ENCODE results near the gene KARS1. TPM values are rescaled to one million over a fixed set of nuclear protein-coding genes. Genes with fewer than 3 reads are reported as not detected.
"Not testable (repeated sequence)": the region's sequence is repeated elsewhere in the genome, so short reads cannot be mapped to it uniquely, and the experiment has no call there.

Gene KARS1
- total and polyA plus RNA-seq, 2 donors (not counting 1 experiment from before 2014, with no cell fraction given) = 126 to 148 TPM

DNA sequence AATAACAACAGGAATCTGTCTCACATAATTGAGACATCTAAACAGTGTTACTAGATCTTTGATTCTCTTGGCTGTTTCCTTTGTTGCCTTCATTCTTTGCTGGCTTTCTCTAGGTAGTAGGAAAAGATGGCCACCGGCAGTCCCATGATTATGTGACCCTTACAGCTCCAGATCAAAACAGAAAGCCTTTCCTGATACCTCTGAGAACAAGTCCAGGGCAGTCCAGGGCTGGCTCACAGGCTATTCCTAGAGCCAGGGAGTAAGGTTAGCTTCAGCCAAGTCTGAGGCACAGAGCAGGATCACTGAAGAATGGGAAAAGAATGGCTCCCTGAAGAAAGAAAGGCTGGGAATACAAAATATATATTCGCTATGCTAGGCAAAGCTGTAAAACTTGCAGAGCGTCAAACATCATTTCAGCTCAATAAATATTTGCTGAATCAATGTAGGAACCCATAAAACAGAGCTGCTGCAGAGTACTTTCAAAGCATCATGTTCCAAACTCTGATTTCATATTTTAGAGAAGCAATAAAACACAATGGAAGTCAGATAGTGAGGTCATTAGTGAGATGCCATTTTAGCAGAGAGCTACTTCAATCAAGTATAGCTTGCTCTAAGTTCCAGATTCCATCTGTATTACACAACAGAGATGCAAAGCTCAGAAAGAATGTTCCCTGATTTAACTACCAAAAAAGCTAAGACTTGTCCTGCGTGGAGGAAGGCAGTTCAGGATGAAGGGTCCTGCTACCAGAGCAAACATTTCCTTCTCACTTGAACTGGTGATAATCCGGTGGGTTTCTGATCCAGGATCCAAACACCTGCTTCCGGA lies 47.8 kb downstream of the KARS1 start:
- H3K79me2 ChIP-seq (ENCODE audit: control insufficient read depth, insufficient read depth, low read length) = no peaks in the 10 kb centered on the region
- DNase-seq (ENCODE audit: low read depth in 2 of 2) = peak in 1 of 2 donors; percentile 39
- no peak overlapping the region for H2AFZ ChIP-seq (ENCODE audit: low read length)
- peaks cover 3% of the 10 kb centered on the region for H3K36me3 ChIP-seq (ENCODE audit: control insufficient read depth, insufficient read depth, low read length)
- H3K27ac ChIP-seq (ENCODE audit: insufficient read depth, low read length) = no peak overlapping the region
- H3K4me3 ChIP-seq (replicated peaks in 1 of 4; ENCODE audit: control extremely low read depth in 1 of 4, insufficient read depth in 1 of 4, low read depth in 3 of 4, low read length in 4 of 4) = no peak overlapping the region
- TF ChIP-seq, protein P1, sequence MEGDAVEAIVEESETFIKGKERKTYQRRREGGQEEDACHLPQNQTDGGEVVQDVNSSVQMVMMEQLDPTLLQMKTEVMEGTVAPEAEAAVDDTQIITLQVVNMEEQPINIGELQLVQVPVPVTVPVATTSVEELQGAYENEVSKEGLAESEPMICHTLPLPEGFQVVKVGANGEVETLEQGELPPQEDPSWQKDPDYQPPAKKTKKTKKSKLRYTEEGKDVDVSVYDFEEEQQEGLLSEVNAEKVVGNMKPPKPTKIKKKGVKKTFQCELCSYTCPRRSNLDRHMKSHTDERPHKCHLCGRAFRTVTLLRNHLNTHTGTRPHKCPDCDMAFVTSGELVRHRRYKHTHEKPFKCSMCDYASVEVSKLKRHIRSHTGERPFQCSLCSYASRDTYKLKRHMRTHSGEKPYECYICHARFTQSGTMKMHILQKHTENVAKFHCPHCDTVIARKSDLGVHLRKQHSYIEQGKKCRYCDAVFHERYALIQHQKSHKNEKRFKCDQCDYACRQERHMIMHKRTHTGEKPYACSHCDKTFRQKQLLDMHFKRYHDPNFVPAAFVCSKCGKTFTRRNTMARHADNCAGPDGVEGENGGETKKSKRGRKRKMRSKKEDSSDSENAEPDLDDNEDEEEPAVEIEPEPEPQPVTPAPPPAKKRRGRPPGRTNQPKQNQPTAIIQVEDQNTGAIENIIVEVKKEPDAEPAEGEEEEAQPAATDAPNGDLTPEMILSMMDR (conservative IDR thresholded peaks at IDR 0.05 in 1 of 2, IDR thresholded peaks at IDR 0.05 in 1 of 2; ENCODE audit: low read depth in 1 of 2, low read length in 2 of 2) = no peak
- no peak for TF ChIP-seq EZH2 (IDR thresholded peaks at IDR 0.05; ENCODE audit: low read length, missing control alignments)
- H3K9me3 ChIP-seq (ENCODE audit: control insufficient read depth, insufficient read depth, low read depth, low read length) = no peaks in the 10 kb centered on the region
- H3K4me1 ChIP-seq (ENCODE audit: control insufficient read depth, extremely low read depth, insufficient read depth, low read length) = no peaks in the 10 kb centered on the region
- H4K20me1 ChIP-seq (ENCODE audit: control insufficient read depth, extremely low read depth, insufficient read depth, low read length) = no peaks in the 10 kb centered on the region
- H3K27me3 ChIP-seq (ENCODE audit: control insufficient read depth, insufficient read depth, low read length) = no peaks in the 10 kb centered on the region
- H3K4me2 ChIP-seq (ENCODE audit: extremely low read depth, insufficient read depth, low read length) = no peak overlapping the region
- no peak overlapping the region for H3K9ac ChIP-seq (ENCODE audit: insufficient read depth, low read length)

- H2AFZ ChIP-seq (ENCODE audit: low read length) = no peak overlapping the region
- peaks cover 5% of the 10 kb centered on the region for H3K4me1 ChIP-seq (ENCODE audit: control insufficient read depth, extremely low read depth, insufficient read depth, low read length)
- no peak overlapping the region for H3K9ac ChIP-seq (ENCODE audit: insufficient read depth, low read length)
- no peak for TF ChIP-seq EZH2 (IDR thresholded peaks at IDR 0.05; ENCODE audit: low read length, missing control alignments)
- TF ChIP-seq, protein P1 (conservative IDR thresholded peaks at IDR 0.05 in 1 of 2, IDR thresholded peaks at IDR 0.05 in 1 of 2; ENCODE audit: low read depth in 1 of 2, low read length in 2 of 2) = no peak
- H3K79me2 ChIP-seq (ENCODE audit: control insufficient read depth, insufficient read depth, low read length) = no peaks in the 10 kb centered on the region
- H3K4me2 ChIP-seq (ENCODE audit: extremely low read depth, insufficient read depth, low read length) = peak overlapping the region; percentile 46
- DNase-seq (ENCODE audit: low read depth in 2 of 2) = peak; percentile 9 to 91
- H3K9me3 ChIP-seq (ENCODE audit: control insufficient read depth, insufficient read depth, low read depth, low read length) = no peaks in the 10 kb centered on the region
- H3K27ac ChIP-seq (ENCODE audit: insufficient read depth, low read length) = no peak overlapping the region
- no peaks in the 10 kb centered on the region for H3K36me3 ChIP-seq (ENCODE audit: control insufficient read depth, insufficient read depth, low read length)
- no peak overlapping the region for H3K4me3 ChIP-seq (replicated peaks in 1 of 4; ENCODE audit: control extremely low read depth in 1 of 4, insufficient read depth in 1 of 4, low read depth in 3 of 4, low read length in 4 of 4)
- no peaks in the 10 kb centered on the region for H4K20me1 ChIP-seq (ENCODE audit: control insufficient read depth, extremely low read depth, insufficient read depth, low read length)
- H3K27me3 ChIP-seq (ENCODE audit: control insufficient read depth, insufficient read depth, low read length) = no peaks in the 10 kb centered on the region
These were observed 53.3 kb downstream of the KARS1 start for GRCh38 chr16:75593825-75594820.

GRCh38 chr16:75593308-75593707 lies 54.2 kb downstream of the KARS1 start:
- no peaks in the 10 kb centered on the region for H3K36me3 ChIP-seq (ENCODE audit: control insufficient read depth, insufficient read depth, low read length)
- no peaks in the 10 kb centered on the region for H3K9me3 ChIP-seq (ENCODE audit: control insufficient read depth, insufficient read depth, low read depth, low read length)
- no peak for TF ChIP-seq EZH2 (IDR thresholded peaks at IDR 0.05; ENCODE audit: low read length, missing control alignments)
- TF ChIP-seq, protein P1 (conservative IDR thresholded peaks at IDR 0.05 in 1 of 2, IDR thresholded peaks at IDR 0.05 in 1 of 2; ENCODE audit: low read depth in 1 of 2, low read length in 2 of 2) = no peak
- H3K27me3 ChIP-seq (ENCODE audit: control insufficient read depth, insufficient read depth, low read length) = no peaks in the 10 kb centered on the region
- peaks cover 5% of the 10 kb centered on the region for H3K4me1 ChIP-seq (ENCODE audit: control insufficient read depth, extremely low read depth, insufficient read depth, low read length)
- no peak overlapping the region for H3K4me2 ChIP-seq (ENCODE audit: extremely low read depth, insufficient read depth, low read length)
- H2AFZ ChIP-seq (ENCODE audit: low read length) = no peak overlapping the region
- no peak overlapping the region for H3K27ac ChIP-seq (ENCODE audit: insufficient read depth, low read length)
- H3K79me2 ChIP-seq (ENCODE audit: control insufficient read depth, insufficient read depth, low read length) = no peaks in the 10 kb centered on the region
- no peak overlapping the region for H3K4me3 ChIP-seq (replicated peaks in 1 of 4; ENCODE audit: control extremely low read depth in 1 of 4, insufficient read depth in 1 of 4, low read depth in 3 of 4, low read length in 4 of 4)
- H3K9ac ChIP-seq (ENCODE audit: insufficient read depth, low read length) = no peak overlapping the region
- DNase-seq (ENCODE audit: low read depth in 2 of 2) = no peak
- H4K20me1 ChIP-seq (ENCODE audit: control insufficient read depth, extremely low read depth, insufficient read depth, low read length) = no peaks in the 10 kb centered on the region

GRCh38 chr16:75591927-75592326 lies 55.5 kb downstream of the KARS1 start:
- not testable (repeated sequence) for H4K20me1 ChIP-seq (ENCODE audit: control insufficient read depth, extremely low read depth, insufficient read depth, low read length); H3K27me3 ChIP-seq (ENCODE audit: control insufficient read depth, insufficient read depth, low read length); H3K27ac ChIP-seq (ENCODE audit: insufficient read depth, low read length); H3K9me3 ChIP-seq (ENCODE audit: control insufficient read depth, insufficient read depth, low read depth, low read length); H3K4me2 ChIP-seq (ENCODE audit: extremely low read depth, insufficient read depth, low read length); H3K79me2 ChIP-seq (ENCODE audit: control insufficient read depth, insufficient read depth, low read length); H3K36me3 ChIP-seq (ENCODE audit: control insufficient read depth, insufficient read depth, low read length); H3K4me1 ChIP-seq (ENCODE audit: control insufficient read depth, extremely low read depth, insufficient read depth, low read length); H3K9ac ChIP-seq (ENCODE audit: insufficient read depth, low read length); H3K4me3 ChIP-seq (replicated peaks in 1 of 4; ENCODE audit: control extremely low read depth in 1 of 4, insufficient read depth in 1 of 4, low read depth in 3 of 4, low read length in 4 of 4); H2AFZ ChIP-seq (ENCODE audit: low read length)
- DNase-seq (ENCODE audit: low read depth in 2 of 2) = peak in 1 of 2 donors; percentile 67
